Fibroblast of villous mesenchyme (primary cell): ENCODE data around the gene C12orf57. TPM values are rescaled to one million over a fixed set of nuclear protein-coding genes. Genes with fewer than 3 reads are reported as not detected.
"Not testable (repeated sequence)": the region's sequence is repeated elsewhere in the genome, so short reads cannot be mapped to it uniquely, and the experiment has no call there.

Experiments
- DNase-seq: peaks from one replicate; pipeline ENCODE4 v3.0.0-alpha.2; 2010; ENCODE audit warnings: low read depth
- H3K4me3 ChIP-seq: 2 replicates; pipeline ENCODE4 v1.5.1; 2011; ENCODE audit warnings: low read depth, mild to moderate bottlenecking, low read length
- CTCF ChIP-seq: IDR thresholded peaks from 2 replicates; pipeline ENCODE4 v1.5.1; 2012; ENCODE audit warnings: low read depth, mild to moderate bottlenecking, low read length; ENCODE audit not compliant: insufficient read depth
- total RNA-seq: library from RNA; depleted of rRNA; stranded (reverse); fragments of >200 nt; gene quantifications from 2 replicates; pipeline ENCODE4 v1.2.3, GENCODE V29; 2012

The C12orf57 gene
- total RNA-seq, 1 donor = 96.7 TPM

DNA sequence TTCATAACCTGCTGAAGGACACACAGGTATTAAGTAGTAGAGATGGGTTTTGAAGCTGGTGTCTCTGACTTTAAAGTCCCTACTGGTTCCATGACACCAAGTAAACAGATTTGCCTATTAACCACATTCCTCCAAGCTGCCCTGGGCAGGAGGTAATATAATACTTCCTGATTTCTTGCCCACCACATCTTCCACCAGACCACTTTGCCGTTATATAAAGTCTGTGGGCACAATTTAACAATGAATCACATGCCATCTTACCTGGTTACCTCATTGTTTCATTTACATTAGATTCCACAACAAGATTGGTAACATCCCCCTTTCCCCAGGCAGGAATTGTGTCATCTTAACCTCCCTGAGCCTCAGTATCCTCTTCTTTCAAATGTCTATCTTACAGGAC, 40.1 kb upstream of the C12orf57 start:
- DNase-seq = no peak
- H3K4me3 ChIP-seq = no peak overlapping the region
- no peak for TF ChIP-seq CTCF

- peak; percentile 94 for DNase-seq
- H3K4me3 ChIP-seq = peak within 1 kb of the TSS; percentile 76
- TF ChIP-seq CTCF = no peak
These were observed 39.2 kb upstream of the C12orf57 start, which contains the start of gene LRRC23 for GRCh38 chr12:6904280-6905276. LRRC23 (plus strand) TSS chr12:6904822; CDS start chr12:6905634, 812 bp downstream.

DNA sequence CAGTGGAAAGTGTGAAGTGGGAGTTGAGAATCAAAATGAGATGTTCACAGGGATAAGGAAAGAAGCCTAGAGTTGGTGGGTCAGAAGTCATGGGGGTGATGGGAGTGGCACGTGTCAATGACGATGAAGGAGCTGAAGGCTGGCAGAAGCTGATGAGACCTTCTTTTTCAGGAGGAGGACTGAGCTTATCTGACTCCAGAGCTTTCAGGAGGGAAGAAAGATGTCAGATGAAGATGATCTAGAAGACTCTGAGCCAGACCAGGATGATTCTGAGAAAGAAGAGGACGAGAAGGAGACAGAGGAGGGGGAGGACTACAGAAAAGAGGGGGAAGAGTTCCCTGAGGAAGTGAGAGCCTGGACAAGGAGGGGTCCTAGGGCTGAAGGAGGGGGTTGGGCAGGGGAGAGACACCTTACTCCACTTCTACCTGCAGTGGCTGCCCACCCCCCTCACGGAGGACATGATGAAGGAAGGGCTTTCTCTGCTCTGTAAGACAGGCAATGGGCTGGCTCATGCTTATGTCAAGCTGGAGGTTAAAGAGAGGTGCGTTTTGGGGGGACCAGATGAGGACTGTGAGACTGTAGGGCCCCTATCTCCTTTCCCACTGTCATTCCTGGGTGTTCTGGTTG, 38.3 kb upstream of the C12orf57 start:
- DNase-seq = no peak
- H3K4me3 ChIP-seq = peak overlapping the region; percentile 76
- TF ChIP-seq CTCF = no peak

GRCh38 chr12:6908141-6908540, 35.7 kb upstream of the C12orf57 start:
- H3K4me3 ChIP-seq, DNase-seq: not testable (repeated sequence)

GRCh38 chr12:6909421-6910145, 34.2 kb upstream of the C12orf57 start:
- DNase-seq = no peak
- no peak overlapping the region for H3K4me3 ChIP-seq
- no peak for TF ChIP-seq CTCF

DNA sequence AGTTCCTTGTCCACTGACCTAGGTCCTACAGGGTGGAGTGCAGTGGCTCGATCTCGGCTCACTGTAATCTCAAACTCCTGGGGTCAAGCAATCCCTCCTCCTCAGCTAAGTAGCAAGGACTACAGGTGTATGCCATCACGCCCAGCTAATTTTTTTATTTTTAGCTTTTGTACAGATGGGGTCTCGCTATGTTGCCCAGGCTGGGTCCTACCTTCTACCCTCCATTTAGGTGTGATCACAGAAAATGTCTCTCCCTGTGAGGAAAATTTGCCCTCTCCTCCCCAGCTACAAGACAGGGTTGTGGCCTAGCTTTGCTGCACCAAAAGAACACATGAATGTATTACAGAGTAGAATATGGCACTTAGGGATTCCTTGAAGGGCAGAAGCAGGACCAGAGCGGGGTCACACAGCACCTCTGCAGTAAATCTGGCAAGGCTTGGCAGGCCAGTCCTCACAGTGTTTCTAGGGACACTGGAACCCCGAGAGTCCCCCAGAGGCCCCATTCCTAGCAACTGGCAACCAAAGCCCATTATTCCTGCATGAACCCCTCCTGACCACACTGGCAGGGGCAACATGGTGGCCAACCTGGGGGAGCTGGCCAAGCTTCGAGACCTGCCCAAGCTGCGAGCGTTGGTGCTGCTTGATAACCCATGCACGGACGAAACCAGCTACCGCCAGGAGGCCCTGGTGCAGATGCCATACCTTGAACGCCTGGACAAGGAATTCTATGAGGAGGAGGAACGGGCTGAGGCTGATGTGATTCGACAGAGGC, 31.5 kb upstream of the C12orf57 start:
- H3K4me3 ChIP-seq = no peak overlapping the region

More for the DNA sequence above, 31.5 kb upstream of the C12orf57 start:
- DNase-seq = no peak
- no peak for TF ChIP-seq CTCF
